ENCODE data around the gene ANKFY1.

Gene ANKFY1

GRCh38 chr17:4176808-4177472, 86.8 kb downstream of the ANKFY1 start:
- DNase-seq, result no peak

GRCh38 chr17:4175921-4176807, 87.6 kb downstream of the ANKFY1 start:
- no peak for DNase-seq

GRCh38 chr17:4174556-4174955, 89.2 kb downstream of the ANKFY1 start:
- no peak for DNase-seq

DNA sequence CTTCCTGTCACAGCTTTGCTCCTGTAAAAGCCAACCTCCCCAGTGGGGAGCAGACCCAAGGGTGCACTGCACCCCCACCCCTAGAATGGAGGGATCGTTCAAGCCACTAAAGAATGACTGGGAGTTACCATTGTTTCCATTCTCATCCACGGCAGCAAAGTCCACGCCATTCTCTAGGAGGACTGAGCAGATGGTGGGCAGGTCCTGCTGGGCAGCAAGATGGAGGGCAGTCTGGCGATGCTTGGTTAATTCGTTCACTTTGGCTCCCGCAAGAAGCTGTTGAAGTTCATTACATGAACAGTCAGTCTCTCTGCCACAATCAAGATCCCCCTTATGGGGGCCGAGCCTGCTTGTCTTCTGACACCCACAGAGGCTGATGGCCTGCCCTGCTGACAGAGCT, 90.0 kb downstream of the ANKFY1 start:
- no peak for DNase-seq

DNA sequence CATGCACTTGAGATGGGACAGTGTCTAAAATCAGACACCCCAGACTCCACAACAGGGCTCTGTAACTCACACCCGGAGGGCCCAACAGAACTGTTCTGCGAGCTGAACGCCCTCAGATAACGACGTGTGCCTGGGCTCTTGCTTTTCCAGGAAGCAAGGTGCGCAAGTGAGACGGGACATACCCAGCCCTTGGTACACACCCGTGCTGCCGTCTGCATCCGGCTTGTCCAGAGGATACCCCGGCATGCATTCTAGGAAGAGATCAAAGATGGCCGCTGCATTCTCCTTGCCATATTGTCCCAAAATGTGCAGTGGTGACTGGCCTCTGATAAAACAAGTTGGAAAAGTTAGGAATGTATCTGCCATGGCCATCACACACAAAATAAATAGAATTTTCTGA, 91.4 kb downstream of the ANKFY1 start:
- no peak for DNase-seq

DNA sequence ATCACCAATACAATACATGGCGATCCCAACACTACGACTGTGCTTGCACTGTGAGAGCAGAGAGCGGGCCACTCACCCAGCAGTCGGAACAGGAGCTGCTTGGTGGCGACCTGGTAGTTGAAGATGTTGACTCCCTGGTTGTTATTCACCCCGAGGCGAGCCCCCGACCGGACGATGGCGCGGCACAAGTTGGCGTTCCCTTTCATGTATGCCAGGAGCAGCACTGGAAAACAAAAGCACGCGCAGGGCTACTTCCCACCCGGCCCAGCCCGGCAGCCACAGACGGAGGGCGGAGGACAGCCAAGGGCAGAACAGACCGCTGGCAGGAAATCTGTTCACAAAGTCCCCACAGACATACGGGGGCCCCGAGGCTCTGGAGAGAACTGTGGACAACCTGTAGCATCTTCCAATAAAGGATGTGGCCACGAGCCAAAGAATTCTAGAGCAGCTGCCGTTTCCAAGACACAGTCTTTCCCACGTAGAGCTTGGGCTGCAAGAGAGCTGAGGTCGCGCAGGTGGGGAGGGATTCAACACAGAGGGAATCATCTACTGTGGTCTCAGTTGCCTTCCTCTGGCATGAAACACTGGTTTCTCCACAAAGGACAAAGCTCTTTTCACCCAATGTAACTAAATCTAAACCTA, 93.0 kb downstream of the ANKFY1 start:
- no peak for DNase-seq

DNA sequence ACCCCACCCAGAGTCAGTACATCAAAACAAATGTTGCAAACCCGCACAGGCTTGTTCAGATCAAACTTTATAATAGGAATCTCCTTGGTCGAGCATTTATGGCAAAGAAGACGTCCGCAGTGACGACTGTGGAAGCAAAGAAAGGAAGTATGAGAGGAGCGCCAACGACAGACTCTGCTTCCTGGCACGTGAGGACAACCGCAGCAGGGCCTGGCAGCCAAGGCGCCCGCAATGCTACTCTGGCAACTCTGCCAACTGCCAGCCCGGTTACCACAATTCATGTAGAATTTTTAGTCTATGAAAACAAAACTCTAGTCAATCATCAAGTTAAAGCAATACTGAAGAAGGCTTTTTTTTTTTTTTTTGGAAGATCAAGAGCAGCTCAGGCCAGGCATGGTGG, 96.0 kb downstream of the ANKFY1 start:
- DNase-seq, result no peak

DNA sequence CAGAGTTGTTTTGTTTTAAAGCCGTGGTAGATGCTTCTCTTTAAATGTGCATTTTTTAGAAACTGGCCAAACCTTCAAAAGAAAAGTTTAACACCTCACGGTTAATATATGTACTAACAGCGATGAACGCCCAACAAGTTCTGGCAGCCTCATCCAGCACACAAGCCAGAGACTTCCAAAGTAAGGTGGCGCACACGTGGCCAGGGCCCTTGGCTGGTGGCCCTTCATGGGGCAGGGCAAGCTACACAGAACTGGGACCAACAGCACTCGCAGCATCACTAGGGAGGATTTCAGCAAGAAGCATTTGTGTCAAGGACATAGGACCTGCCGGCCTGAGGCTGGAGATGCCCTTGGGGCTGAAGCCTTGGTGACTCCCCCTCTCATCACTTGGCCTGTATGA, 97.4 kb downstream of the ANKFY1 start:
- DNase-seq, result no peak

GRCh38 chr17:4165301-4166010, 98.3 kb downstream of the ANKFY1 start:
- DNase-seq, result no peak

DNA sequence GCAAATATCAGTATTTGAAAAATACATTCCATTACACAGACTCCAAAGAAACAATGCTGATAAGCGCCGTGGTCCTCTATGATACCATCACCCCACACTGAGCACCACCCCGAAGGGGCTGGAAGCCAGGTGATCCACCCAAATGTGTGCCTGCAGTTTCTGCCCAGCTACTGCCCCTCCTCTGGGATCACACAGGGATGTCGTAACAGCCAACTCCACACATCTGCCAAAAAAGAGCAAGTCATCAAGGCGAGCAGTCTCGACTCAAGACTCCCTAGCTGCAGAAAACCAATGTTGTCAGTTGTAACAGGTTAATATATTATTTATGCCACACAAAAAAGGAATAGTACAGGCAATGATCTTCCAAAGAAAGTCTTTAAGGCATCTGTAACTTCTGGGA, 99.8 kb downstream of the ANKFY1 start:
- DNase-seq, result no peak

GRCh38 chr17:4162775-4163466, 100.9 kb downstream of the ANKFY1 start:
- DNase-seq, result no peak

DNA sequence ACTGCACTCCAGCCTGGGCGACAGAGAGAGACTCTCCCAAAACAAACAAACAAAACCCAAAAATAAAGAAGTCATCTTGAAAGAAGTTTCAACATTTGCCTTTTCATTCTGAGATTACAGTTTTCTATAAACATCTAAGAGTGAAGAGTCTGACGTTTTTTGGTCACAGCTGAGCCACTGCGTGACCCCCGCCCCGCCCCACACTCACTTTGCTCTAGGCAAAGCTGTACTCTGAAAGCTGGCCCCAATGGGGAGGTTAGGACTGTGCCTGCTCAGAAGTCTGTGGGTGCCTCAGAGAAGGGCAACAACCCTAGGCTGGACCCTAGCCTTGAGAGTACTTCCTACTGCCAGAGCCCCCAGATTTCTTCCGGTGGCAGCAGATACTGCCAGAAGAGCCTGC, 101.5 kb downstream of the ANKFY1 start:
- DNase-seq, result no peak

GRCh38 chr17:4161967-4162305, 101.8 kb downstream of the ANKFY1 start:
- DNase-seq, result no peak

- DNase-seq, result no peak
Measured at GRCh38 chr17:4161192-4161966, 102.4 kb downstream of the ANKFY1 start.

GRCh38 chr17:4160294-4160859, 103.4 kb downstream of the ANKFY1 start:
- DNase-seq, result no peak

DNA sequence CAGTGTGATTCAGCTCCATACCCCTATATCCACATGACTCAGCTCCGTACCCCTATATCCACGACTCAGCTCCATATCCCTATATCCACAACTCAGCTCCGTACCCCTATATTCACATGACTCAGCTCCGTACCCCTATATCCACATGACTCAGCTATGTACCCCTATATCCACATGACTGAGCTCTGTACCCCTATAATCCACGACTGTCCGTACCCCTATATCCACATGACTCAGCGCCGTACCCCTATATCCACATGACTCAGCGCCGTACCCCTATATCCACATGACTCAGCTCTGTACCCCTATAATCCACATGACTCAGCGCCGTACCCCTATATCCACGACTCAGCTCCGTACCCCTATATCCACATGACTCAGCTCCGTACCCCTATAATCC, 104.0 kb downstream of the ANKFY1 start:
- no peak for DNase-seq

GRCh38 chr17:4157618-4158333, 106.0 kb downstream of the ANKFY1 start:
- DNase-seq, result no peak

- no peak for DNase-seq
Measured at GRCh38 chr17:4156750-4157381, 106.9 kb downstream of the ANKFY1 start.

DNA sequence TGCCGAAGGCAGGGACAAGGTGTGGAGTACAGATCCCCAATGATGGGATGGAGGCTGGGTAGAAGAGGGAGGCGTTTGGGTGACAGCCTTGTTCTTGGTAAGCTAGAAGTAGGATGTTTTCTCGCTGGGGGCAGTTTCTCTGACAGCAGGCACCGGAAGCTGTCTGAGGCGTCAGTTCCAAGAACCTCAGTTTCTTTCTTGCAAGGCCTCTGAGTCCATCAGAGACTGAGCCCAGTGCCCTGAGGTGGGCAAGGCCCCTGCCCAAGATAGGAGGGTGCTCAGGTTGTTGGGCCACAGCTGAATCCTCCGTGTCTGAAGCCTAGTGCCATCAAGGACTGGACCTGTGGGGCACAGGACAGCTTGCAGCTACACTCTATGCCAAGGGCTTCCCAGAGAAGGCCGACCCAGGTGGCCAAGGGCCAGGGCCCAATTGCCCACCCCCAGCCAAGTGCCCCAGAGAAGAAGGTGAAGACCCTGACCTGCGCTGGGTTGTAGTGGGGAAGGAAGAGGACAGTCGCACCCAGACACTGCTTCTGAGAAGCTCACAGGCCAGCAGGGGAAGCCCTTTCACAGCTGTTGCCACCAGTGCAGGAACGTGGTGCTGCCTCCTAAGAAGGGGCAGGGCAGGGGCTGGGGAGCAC, 107.7 kb downstream of the ANKFY1 start:
- no peak for DNase-seq

- DNase-seq, result no peak
Measured at GRCh38 chr17:4154201-4154600, 109.6 kb downstream of the ANKFY1 start.
